Heart left ventricle (tissue), 13 donors: ENCODE results near the gene PCNX1.

Source experiments
- POLR2A ChIP-seq, 2 donors: fragments of 450-650 bp; IDR thresholded peaks; one replicate each; pipeline ENCODE4 v1.6.1; 2017; ENCODE audit warnings: antibody characterized with exemption in 2 of 2, mild to moderate bottlenecking in 2 of 2, moderate library complexity in 2 of 2
- TF ChIP-seq, protein P1 (sequence below), 12 donors: fragments of 200-600 bp; sonication (generic) in 4 of 12; IDR thresholded peaks; one replicate each; pipeline versions ENCODE4 v1.5.0 to v1.8.0; 2018 to 2022; ENCODE audit warnings: antibody characterized with exemption in 12 of 12, mild to moderate bottlenecking in 5 of 12
- donor health status: ischemic (EF 13 %, LVEDD 7.1; RV severe dilation, severe dysfunction).
- donor health status: DM: no; HTN: yes; CAD: no.
- donor health status: DM: no; HTN: no; CAD: no.
- donor health status: ischemic (EF 25% LVEDD 6.9; RV normal size, moderate dysfunction).
- donor health status: ischemic (EF 25% LVEDD 5.7; RV mildly dilated, moderate dysfunction).
- donor health status: ischemic (EF 35%, LVEDD 5.7; RV mildly dilated, moderate dysfunction).
- donor health status: nonischemic (EF 11% LVEDD 7.7; RV severe dilation, severe dysfunction).
- donor health status: DM: yes; HTN: yes; CAD: no.
- donor health status: PGD.
- donor health status: ischemic (EF 29% LVEDD 5.4; RV normal size, mild dysfunction).
- donor health status: nonischemic (EF 23%, LVEDD 6.1; RV moderate dilation, normal function).

DNA sequence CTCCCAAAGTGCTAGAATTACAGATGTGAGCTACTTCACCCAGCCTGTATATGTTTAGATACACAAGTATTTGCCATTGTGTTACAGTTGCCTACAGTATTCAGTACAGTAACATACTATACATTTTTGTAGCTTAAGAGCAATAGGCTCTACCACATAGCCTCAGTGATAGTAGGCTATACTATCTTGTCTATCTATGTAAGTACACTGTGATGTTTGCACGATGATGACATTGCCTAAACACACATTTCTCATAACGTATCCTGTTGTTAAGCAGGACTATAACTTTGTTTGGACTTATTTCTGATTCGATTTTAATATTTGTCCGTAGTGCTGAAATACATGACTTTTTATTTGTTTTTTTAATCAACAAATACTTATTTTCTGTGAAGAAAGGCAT, 129.2 kb downstream of the PCNX1 start:
- TF ChIP-seq POLR2A (IDR thresholded peaks at IDR 0.05): no peak
- TF ChIP-seq, protein P1, sequence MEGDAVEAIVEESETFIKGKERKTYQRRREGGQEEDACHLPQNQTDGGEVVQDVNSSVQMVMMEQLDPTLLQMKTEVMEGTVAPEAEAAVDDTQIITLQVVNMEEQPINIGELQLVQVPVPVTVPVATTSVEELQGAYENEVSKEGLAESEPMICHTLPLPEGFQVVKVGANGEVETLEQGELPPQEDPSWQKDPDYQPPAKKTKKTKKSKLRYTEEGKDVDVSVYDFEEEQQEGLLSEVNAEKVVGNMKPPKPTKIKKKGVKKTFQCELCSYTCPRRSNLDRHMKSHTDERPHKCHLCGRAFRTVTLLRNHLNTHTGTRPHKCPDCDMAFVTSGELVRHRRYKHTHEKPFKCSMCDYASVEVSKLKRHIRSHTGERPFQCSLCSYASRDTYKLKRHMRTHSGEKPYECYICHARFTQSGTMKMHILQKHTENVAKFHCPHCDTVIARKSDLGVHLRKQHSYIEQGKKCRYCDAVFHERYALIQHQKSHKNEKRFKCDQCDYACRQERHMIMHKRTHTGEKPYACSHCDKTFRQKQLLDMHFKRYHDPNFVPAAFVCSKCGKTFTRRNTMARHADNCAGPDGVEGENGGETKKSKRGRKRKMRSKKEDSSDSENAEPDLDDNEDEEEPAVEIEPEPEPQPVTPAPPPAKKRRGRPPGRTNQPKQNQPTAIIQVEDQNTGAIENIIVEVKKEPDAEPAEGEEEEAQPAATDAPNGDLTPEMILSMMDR (IDR thresholded peaks at IDR 0.05): no peak
